NCI-H1436 (cell line): ENCODE data around the gene TANGO6.
"Not testable (repeated sequence)": the region's sequence is repeated elsewhere in the genome, so short reads cannot be mapped to it uniquely, and the experiment has no call there.

Experiments used
- DNase-seq: peaks from one replicate; lab custom pipeline; 2025; lab: John Stamatoyannopoulos, UW

The TANGO6 gene

DNA sequence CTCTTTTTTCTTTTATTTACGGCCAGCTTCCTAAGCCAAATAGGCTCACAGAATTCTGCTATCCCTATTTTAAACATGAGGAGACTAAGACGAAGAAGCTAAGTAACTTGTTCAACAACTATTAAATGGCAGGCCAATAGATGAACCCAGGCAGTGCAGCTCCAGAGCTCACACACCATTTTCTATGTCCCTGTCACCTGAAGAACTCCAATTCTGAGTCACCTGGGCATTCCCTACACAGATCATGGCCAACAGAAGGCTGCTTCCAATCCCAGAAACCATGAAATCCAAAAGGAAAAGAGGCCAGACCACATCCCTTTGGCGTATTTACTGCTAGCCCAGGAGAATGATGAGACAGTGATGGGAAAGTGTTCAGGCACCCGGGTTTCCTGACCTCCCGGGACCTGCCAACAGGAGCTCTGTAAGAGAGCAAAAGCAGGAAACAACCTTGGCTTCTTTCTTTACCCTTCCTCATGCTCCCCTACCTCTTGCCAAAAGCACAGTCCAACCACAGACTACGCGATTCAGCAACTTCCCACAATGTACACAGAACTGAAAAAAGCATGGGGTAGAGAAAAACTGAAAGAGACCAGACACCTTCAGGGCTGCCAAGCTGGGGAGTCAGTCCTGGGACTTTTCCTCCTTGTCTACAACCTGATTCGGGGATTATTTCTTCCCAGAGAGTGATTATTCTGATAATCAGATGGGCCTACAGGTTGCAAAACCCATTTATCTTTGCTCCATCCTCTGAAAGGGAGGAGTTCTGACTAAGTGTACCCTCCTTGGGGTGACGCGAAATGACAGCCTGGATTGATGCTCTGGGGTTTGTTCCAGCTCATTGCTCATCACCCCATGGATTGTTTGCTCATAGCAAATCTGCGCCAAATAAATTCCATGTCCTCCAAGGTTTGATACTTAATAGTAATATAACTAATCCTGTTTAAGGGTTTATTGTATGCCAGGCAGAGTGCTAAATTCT, 214.4 kb downstream of the TANGO6 start:
- DNase-seq = no peak

- not testable (repeated sequence) for DNase-seq
These were observed 220.2 kb downstream of the TANGO6 start for GRCh38 chr16:69063491-69063890.

DNA sequence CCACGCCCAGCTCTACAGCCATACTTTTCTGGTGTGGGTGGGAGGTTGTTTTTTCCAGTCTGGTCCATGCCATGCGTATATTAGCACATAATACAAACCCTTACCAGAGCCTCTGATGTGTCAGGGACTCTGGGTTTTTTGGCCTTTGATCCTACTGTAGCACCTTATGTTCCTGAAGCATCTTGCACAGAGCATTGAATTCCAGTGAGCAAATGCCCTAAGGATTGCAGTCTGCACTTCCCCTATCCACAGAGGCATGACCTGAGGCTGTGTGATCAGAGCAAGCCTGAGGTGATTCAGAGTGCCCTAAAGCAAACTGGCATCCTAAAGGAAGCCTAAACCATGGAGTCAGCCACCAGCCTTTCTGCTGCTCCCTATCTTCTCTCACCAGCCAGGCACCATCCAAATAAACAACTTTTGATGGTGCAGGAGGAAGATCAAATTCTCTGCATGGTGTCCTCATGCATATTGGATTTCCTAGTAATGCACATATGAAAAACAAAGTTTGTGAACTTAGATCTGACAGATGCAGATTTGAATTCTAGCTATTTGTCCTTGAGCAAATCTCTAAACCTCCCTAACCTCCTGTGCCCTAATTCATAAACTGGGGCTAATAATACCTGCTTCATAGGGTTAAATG, 220.9 kb downstream of the TANGO6 start:
- no peak for DNase-seq

GRCh38 chr16:69064764-69065313, 221.5 kb downstream of the TANGO6 start:
- no peak for DNase-seq

- no peak for DNase-seq
These were observed 226.2 kb downstream of the TANGO6 start for GRCh38 chr16:69069504-69069903.

DNA sequence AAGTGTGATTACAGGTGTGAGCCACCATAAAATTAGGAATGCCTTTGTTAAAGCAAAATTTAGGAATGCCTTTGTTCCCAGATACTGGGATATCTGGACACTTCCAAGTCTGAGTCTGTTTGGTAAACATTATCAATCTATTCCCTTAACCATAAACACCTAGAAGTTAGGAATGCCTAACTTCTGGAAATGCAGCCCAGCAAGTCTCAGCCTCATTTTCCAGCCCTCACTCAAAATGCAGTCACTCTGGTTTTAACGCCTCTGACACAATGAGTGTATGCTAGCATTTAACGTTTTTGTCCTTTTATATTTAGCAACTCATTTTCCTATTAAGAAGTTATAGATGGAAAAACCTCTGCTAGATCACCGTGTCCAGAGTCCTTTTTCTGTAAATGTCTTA, 227.7 kb downstream of the TANGO6 start:
- no peak for DNase-seq

DNA sequence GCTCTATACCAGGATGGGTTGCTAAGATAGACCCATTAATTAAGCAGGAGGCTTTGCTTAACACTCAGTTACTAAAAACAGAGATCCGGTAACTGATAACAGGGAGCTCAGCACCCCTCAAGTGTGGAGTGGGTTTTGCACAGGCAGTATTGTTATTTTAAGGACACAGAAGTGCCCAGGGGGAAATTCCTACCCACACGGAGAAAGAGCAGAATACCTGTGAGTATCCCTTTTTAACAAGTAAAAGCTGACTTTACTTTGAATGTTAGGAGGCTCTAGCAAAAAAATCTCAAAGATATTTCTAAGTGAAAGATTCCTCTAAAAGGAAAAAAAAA, 229.3 kb downstream of the TANGO6 start:
- DNase-seq = no peak

- DNase-seq = no peak
These were observed 229.9 kb downstream of the TANGO6 start for GRCh38 chr16:69073181-69073702.

- no peak for DNase-seq
These were observed 233.9 kb downstream of the TANGO6 start for GRCh38 chr16:69077251-69077650.

- no peak for DNase-seq
These were observed 234.7 kb downstream of the TANGO6 start for GRCh38 chr16:69078073-69078472.

DNA sequence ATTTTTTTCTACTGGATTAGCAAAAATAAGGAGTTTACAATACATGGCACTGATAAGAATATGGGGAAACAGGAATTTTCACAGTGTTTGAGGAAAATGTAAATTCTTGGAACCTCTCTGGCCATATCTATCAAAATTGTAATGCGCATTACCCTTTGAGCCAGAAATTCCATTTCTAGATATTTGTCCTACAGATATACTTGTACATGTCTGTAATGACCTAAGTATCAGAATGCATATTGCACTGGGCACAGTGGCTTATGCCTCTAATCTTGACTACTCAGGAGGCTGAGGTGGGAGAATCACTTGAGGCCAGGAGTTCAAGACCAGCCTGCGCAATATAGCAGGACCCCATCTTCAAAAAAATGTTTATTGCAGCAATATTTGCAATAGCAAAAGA, 236.4 kb downstream of the TANGO6 start:
- DNase-seq = no peak

GRCh38 chr16:69083306-69083941, 240.1 kb downstream of the TANGO6 start:
- DNase-seq = no peak

GRCh38 chr16:69084289-69084688, 241.0 kb downstream of the TANGO6 start:
- DNase-seq = no peak

- no peak for DNase-seq
These were observed 241.8 kb downstream of the TANGO6 start for GRCh38 chr16:69085032-69085695.

DNA sequence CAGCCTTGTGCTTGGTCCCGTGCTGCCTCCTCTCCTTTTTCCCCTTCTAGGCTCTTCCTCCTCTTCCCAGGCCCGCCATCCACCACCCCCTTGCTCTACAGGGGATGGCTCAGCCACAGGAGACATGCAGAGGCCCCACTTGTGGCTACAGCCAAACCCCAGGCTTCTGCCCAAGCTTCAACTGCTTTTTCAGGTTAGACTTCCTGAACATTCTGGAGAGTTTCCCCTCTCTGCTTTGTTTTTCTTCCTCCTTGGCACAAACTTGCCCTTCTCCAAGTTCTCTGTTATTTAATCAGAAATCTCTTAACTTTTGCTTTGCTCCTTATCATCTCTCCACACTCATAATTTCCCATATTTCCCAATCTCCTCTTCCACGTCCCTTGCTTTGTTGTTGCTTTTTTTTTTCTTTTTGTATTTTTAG, 243.8 kb downstream of the TANGO6 start:
- DNase-seq = no peak

DNA sequence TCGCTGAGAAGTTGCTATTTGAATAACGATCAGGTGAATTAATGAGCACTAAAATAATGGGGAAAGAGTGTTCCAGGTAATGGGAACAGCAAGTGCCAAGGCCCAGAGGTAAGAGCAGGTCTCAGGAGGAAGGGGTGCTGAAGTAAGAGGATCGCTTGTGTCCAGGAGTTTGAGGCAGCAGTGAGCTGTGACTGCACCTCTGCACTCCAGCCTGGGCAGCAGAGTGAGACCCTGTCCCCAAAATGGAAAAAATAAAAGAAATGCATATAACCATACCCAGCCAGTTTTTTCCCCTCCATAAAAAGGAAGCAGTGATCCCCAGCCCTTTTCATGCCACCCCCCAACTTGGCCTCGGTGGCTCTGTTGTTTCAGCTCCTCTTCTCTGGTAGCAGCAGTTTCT, 245.4 kb downstream of the TANGO6 start:
- DNase-seq = no peak

DNA sequence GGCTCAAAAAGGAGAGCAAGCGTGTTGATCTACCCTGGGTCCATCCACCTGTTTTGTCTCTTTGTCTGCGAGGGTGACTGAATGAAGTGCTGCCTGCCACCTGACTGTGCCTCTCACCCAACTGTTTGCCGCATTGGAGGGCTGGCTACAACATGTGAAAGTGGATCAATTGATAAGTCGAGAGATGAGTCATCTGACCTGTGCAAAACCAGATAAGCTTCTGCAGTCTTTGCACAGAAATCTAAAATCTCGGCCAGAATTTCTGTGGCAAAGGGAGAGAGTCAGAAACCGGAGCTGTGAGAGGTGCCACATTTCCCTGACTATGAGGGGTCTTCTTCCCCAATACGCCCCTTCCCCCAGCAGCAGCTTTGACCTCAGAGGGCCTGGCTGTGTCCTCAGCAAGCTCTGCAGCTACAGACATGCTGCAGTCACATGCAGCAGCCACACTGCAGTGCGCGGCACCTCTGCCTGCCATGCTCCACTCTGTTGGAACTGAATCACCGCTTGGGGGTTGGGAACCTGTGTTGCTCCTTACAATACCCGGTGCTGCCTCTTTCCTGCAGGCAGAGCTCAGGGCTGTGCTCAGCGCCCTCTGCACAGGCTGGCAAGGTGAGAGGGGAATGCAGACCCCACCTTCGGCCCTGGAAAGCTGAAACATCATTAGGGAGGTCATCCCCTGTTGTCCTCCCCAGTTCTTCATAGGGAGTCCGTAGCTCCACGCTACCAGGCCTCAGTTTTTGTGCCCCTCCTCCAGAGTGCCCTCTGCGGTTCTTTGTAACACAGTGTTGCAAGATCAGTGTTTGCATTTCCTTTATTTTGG, 246.0 kb downstream of the TANGO6 start:
- DNase-seq = peak; percentile 21

GRCh38 chr16:69093974-69094373, 250.6 kb downstream of the TANGO6 start:
- DNase-seq = peak; percentile 53

DNA sequence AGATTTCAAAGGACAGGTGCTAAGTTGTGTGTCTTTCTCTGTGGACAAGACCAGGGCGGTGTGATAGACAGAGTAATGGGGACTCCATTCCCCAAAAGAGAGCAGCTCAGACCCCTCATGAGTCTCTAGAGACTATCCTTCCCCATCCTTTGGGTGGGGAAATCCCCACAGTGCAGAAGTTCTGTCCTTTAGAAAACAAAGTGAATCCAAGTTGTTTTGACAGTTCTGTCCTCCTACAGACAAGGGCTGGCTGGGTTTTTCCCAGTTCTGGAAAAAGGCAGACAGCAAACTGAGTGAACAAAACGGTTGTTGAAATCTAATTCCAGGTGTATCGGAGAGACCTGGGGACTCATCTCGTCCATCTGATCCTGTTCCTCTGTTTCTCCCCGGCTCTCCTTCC, 251.2 kb downstream of the TANGO6 start:
- DNase-seq = no peak

DNA sequence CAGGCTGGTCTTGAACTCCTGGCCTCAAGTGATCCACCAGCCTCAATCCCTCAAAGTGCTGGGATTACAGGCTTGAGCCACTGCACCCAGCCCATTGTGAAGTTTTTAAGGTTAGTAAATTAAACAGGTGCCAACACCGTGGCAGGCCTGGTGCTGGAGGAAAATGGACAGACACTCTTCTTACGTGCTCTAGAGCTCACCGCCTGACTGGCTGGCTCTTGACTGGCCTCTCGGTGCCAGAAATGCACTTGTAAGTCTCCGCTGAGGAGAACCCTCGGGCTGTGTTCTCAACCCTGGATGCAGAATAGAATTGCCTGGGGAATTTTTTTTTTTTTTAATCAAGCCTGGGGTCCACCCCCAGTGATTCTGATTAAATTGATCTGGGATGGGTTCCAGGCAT, 251.9 kb downstream of the TANGO6 start:
- DNase-seq = peak; percentile 21
